ENCODE measurements around the gene ARHGAP1. TPM values are rescaled to one million over a fixed set of nuclear protein-coding genes. Genes with fewer than 3 reads are reported as not detected.

Gene ARHGAP1
- polyA plus RNA-seq, 1 donor from 2014 or later, result 9.3 TPM

DNA sequence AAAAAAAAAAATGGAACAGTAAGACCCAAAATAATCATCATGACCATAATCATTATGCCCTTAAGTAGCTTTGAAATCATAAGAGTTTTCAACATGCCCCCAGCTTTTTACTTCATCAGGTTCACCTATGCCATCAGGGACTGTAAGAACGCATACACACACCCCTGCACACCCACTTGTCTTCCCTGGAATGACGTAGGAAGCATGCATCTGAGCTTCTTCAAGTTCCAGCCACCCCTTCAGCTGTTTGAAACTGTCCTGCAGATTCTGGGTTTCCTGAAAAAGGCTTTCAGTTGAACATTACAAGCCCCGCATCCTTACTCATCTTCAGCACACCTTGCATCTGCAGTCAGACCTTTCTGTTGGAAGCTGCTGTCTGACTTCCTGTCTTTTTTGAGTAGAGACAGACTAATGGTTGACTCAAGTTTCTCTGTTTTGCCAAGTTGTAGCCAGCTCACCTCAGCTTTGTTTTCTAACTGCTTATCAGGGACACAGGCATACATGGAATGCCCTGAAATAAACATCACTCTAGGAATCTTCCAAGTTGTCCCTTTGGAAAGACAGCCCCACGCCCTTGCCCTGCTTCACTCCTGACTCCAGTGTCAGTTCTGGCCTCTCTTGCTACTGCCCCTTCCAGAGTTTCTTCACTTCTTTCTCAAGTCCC is 37.0 kb downstream of the ARHGAP1 start:
- H2AFZ ChIP-seq (ENCODE audit: low read depth, low read length), result no peak overlapping the region

DNA sequence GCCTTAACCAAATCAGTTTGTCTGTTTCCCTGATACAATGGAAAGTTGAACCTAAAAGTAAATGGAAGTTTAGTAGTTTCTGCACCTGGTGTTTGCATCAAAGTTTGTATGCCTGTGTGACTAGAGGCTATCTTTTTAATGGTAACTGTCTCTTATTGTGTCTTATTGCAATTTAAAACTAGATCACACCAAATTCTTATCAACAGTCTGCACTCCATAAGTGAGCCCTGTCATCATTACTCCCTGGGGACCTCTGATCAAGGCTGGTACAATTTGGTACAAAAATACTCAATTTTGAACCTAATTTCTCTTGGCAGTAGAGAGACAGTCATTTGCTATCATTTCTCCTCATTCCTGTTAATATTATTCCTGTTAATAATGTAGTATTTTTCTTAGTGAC is 38.1 kb downstream of the ARHGAP1 start:
- TF ChIP-seq RAD21 (conservative IDR thresholded peaks at IDR 0.05), result no peak
- no peak for TF ChIP-seq MXI1 (conservative IDR thresholded peaks at IDR 0.05; ENCODE audit: poor library complexity, severe bottlenecking)
- TF ChIP-seq, protein P1, sequence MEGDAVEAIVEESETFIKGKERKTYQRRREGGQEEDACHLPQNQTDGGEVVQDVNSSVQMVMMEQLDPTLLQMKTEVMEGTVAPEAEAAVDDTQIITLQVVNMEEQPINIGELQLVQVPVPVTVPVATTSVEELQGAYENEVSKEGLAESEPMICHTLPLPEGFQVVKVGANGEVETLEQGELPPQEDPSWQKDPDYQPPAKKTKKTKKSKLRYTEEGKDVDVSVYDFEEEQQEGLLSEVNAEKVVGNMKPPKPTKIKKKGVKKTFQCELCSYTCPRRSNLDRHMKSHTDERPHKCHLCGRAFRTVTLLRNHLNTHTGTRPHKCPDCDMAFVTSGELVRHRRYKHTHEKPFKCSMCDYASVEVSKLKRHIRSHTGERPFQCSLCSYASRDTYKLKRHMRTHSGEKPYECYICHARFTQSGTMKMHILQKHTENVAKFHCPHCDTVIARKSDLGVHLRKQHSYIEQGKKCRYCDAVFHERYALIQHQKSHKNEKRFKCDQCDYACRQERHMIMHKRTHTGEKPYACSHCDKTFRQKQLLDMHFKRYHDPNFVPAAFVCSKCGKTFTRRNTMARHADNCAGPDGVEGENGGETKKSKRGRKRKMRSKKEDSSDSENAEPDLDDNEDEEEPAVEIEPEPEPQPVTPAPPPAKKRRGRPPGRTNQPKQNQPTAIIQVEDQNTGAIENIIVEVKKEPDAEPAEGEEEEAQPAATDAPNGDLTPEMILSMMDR (IDR thresholded peaks at IDR 0.05; ENCODE audit: poor library complexity, severe bottlenecking), result no peak
- no peak for TF ChIP-seq SMC3 (conservative IDR thresholded peaks at IDR 0.05; ENCODE audit: poor library complexity)
- TF ChIP-seq, protein P2, sequence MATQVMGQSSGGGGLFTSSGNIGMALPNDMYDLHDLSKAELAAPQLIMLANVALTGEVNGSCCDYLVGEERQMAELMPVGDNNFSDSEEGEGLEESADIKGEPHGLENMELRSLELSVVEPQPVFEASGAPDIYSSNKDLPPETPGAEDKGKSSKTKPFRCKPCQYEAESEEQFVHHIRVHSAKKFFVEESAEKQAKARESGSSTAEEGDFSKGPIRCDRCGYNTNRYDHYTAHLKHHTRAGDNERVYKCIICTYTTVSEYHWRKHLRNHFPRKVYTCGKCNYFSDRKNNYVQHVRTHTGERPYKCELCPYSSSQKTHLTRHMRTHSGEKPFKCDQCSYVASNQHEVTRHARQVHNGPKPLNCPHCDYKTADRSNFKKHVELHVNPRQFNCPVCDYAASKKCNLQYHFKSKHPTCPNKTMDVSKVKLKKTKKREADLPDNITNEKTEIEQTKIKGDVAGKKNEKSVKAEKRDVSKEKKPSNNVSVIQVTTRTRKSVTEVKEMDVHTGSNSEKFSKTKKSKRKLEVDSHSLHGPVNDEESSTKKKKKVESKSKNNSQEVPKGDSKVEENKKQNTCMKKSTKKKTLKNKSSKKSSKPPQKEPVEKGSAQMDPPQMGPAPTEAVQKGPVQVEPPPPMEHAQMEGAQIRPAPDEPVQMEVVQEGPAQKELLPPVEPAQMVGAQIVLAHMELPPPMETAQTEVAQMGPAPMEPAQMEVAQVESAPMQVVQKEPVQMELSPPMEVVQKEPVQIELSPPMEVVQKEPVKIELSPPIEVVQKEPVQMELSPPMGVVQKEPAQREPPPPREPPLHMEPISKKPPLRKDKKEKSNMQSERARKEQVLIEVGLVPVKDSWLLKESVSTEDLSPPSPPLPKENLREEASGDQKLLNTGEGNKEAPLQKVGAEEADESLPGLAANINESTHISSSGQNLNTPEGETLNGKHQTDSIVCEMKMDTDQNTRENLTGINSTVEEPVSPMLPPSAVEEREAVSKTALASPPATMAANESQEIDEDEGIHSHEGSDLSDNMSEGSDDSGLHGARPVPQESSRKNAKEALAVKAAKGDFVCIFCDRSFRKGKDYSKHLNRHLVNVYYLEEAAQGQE (IDR thresholded peaks at IDR 0.05; ENCODE audit: borderline replicate concordance), result no peak
- TF ChIP-seq EZH2 (IDR thresholded peaks at IDR 0.05; ENCODE audit: borderline replicate concordance, insufficient read depth, low read length, poor library complexity, severe bottlenecking), result no peak
- no peak for TF ChIP-seq POLR2AphosphoS5 (IDR thresholded peaks at IDR 0.05)
- TF ChIP-seq EP300 (conservative IDR thresholded peaks at IDR 0.05; ENCODE audit: poor library complexity, severe bottlenecking), result no peak
- no peak for TF ChIP-seq TAF1 (IDR thresholded peaks at IDR 0.05; ENCODE audit: low read depth)
- no peak overlapping the region for H3K27ac ChIP-seq (ENCODE audit: low read length)

More for the DNA sequence above, 37.0 kb downstream of the ARHGAP1 start:
- no peak for TF ChIP-seq POLR2AphosphoS5 (IDR thresholded peaks at IDR 0.05)
- no peak for TF ChIP-seq SMC3 (conservative IDR thresholded peaks at IDR 0.05; ENCODE audit: poor library complexity)
- no peak for TF ChIP-seq TAF1 (IDR thresholded peaks at IDR 0.05; ENCODE audit: low read depth)
- no peak for TF ChIP-seq RAD21 (conservative IDR thresholded peaks at IDR 0.05)
- no peak for TF ChIP-seq MXI1 (conservative IDR thresholded peaks at IDR 0.05; ENCODE audit: poor library complexity, severe bottlenecking)
- no peak for TF ChIP-seq EZH2 (IDR thresholded peaks at IDR 0.05; ENCODE audit: borderline replicate concordance, insufficient read depth, low read length, poor library complexity, severe bottlenecking)
- no peak for TF ChIP-seq EP300 (conservative IDR thresholded peaks at IDR 0.05; ENCODE audit: poor library complexity, severe bottlenecking)
- TF ChIP-seq, protein P1 (IDR thresholded peaks at IDR 0.05; ENCODE audit: poor library complexity, severe bottlenecking), result no peak
- TF ChIP-seq, protein P2 (IDR thresholded peaks at IDR 0.05; ENCODE audit: borderline replicate concordance), result no peak
- Histone ChIP-seq H3K9ac (ENCODE audit: low read length) (no peak overlapping the region), H3K4me2 (ENCODE audit: low read length) (no peak overlapping the region), H3F3A (ENCODE audit: insufficient read depth, low read length, poor library complexity, severe bottlenecking) (no peaks in the 10 kb centered on the region), H3K27ac (ENCODE audit: low read length) (no peak overlapping the region), H3K79me2 (replicated peaks; ENCODE audit: insufficient read depth, low read length) (no peaks in the 10 kb centered on the region), H3K27me3 (ENCODE audit: insufficient read depth, low read depth, low read length) (no peaks in the 10 kb centered on the region), H4K20me1 (ENCODE audit: insufficient read depth) (no peaks in the 10 kb centered on the region), H3K9me2 (ENCODE audit: insufficient read depth, low read length) (no peaks in the 10 kb centered on the region), H3K4me3 (ENCODE audit: low read length) (no peak overlapping the region), H3K36me3 (ENCODE audit: insufficient read depth, low read length) (no peaks in the 10 kb centered on the region), H3K9me3 (ENCODE audit: low read length) (no peaks in the 10 kb centered on the region)

More for the DNA sequence above, 38.1 kb downstream of the ARHGAP1 start:
- no peaks in the 10 kb centered on the region for H3K27me3 ChIP-seq (ENCODE audit: insufficient read depth, low read depth, low read length)
- H3K79me2 ChIP-seq (replicated peaks; ENCODE audit: insufficient read depth, low read length), result no peaks in the 10 kb centered on the region
- H2AFZ ChIP-seq (ENCODE audit: low read depth, low read length), result no peak overlapping the region
- no peaks in the 10 kb centered on the region for H3F3A ChIP-seq (ENCODE audit: insufficient read depth, low read length, poor library complexity, severe bottlenecking)
- no peaks in the 10 kb centered on the region for H3K9me3 ChIP-seq (ENCODE audit: low read length)
- no peak overlapping the region for H3K4me2 ChIP-seq (ENCODE audit: low read length)
- H3K9me2 ChIP-seq (ENCODE audit: insufficient read depth, low read length), result no peaks in the 10 kb centered on the region
- no peaks in the 10 kb centered on the region for H3K36me3 ChIP-seq (ENCODE audit: insufficient read depth, low read length)
- no peak overlapping the region for H3K4me3 ChIP-seq (ENCODE audit: low read length)
- H4K20me1 ChIP-seq (ENCODE audit: insufficient read depth), result no peaks in the 10 kb centered on the region
- no peak overlapping the region for H3K9ac ChIP-seq (ENCODE audit: low read length)

Measured in neural cell (in vitro differentiated cells).